GM19463 (cell line): Measurements from ENCODE around the gene SOCS7.

Experiments
- ATAC-seq: cut with Tn5 transposase; IDR thresholded peaks from one replicate; pipeline ENCODE4 v1.9.1; 2021; ENCODE audit warnings: mild to moderate bottlenecking, moderate library complexity; ENCODE audit not compliant: unreplicated experiment

The SOCS7 gene

GRCh38 chr17:38418693-38419507 is 67.3 kb downstream of the SOCS7 start:
- no peak for ATAC-seq

- ATAC-seq: no peak
These were observed 67.9 kb downstream of the SOCS7 start for GRCh38 chr17:38419508-38419981.

GRCh38 chr17:38420518-38420917 is 68.9 kb downstream of the SOCS7 start:
- ATAC-seq: no peak

DNA sequence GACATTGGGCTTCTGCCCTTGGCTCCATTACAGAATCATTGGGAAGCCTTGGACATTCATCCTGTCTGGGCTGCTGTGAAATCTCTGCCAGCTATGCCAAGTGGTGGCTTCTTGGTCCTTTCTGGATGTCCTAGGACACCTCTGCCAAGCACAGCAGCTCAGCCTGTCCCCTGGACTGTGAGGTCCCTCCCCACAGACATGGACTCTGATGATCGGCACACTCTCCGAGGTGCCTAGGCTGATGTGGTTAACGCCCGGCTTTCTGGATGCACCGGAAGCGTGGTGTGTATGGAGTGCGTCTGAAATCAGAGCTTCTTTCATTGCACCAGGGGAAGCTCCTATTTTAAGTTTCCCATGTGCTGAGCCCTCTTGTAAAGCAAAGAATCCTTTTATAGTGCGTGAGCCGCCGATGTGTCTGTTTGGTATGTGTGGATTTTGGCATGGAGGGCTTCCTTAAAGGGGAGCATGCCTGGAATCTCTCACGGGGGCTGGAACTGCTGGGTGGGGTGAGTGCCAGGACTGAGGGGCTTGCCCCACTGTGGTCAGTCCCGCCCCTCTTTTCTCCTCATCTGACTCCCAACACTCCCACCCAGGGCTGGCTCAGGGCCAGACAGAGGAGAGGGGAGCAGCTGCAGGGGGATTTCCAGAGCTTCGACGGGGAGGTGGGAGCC is 69.7 kb downstream of the SOCS7 start:
- no peak for ATAC-seq

DNA sequence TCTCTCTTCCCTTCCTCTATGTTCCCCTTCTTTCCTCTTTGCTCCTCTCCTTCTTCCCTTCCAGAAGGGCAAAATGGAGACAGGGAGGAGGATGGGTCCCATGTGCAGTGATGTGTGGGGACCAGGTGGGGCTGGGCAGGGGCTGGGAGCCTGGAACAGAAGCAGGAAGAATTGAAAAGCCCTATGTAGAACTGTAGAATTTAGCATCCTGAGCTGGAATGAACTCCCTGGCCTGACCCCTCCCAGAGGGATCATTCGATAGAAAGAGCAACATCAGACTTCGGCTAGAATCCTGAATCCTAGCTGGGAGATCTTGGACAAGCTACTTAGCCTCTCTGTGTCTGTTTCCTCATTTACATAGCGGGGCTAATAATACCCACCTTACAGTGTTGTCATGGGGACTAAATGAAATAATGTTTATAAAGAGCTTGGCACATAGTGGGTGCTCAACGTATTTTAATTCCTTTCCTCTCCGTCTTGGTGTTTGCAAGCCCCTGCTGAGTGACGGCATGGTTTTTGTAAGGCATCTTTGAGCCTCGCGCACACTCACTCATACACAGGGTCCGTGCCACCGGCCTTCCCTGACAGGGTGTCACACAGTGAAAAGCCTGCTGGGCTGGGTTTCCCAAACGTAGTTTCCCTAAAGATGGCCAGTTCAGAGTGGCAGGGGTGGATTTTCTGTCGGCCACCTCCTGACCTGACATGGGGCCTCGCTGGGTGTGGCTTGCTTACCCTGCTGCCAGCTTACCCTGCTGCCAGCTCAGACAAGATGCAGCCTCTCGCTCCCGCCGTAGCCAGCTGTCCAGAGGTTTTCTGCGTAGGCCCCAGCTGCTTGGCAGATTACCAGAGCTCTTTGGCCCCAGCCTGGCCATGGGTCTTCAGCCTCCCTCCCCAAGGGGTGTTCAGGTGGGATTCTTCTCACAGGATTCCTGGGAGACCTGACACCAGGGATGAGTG is 70.5 kb downstream of the SOCS7 start:
- ATAC-seq: no peak

DNA sequence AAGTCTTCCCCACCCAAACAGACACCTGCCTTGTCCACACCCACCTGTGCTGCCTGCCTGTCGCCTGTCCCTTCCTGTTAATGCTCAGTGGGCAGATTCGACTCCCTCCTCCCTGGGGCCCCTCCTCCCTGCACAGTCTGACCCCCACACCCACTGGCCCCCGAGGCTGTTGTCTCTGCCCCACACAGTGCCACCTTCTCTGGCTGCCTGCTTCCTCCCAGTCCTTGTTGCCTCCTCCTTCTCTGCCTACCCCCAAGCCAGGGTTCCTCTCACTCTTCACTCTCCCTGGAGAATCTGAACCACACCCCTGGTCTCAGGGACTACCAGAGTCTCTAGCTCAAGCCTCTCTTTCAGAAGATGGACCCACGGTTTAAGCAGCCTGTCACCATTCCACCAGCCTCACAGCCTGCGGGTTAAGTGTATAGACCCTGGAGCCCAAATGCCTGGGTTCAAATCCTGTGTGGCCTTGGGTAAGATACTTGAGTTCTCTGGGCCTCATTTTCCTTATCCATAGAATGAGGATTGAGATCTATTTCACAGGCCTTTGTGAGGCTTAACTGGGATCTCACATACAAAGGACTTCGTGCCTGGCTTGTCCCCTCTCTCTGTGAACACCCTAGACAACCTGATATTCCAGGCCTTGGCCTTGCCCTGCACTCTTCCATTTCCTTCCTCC is 72.8 kb downstream of the SOCS7 start:
- ATAC-seq: no peak

GRCh38 chr17:38425031-38425430 is 73.4 kb downstream of the SOCS7 start:
- ATAC-seq: no peak

DNA sequence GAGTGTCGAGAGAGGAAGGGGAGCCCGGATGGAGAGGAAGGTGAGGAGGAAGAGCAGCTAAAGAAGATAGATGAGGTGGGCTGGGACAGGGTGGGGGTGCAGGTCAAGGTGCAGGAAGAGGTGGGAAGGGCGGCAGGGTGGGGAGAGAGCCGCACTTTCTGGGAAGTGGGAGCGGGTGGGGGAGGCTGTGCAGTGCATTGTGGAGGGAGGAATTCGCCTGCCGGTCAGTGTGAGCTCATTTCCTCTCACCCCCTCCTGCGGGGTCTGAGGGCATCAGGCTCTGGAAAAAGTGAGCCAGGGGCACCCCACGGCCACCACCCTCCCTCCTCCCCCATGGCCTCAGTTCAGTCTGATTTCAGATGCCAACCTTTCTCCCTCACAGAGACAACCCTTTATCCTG is 74.1 kb downstream of the SOCS7 start:
- ATAC-seq: no peak

GRCh38 chr17:38426441-38426840 is 74.8 kb downstream of the SOCS7 start:
- ATAC-seq: no peak

GRCh38 chr17:38427160-38427949 is 75.7 kb downstream of the SOCS7 start:
- ATAC-seq: no peak

GRCh38 chr17:38428112-38428642 is 76.5 kb downstream of the SOCS7 start, which contains the start of gene ARHGAP23:
Gene ARHGAP23, plus strand, starts transcription at chr17:38428464. Its CDS starts 22 bp downstream, at chr17:38428486.
- ATAC-seq: no peak

- no peak for ATAC-seq
These were observed 77.2 kb downstream of the SOCS7 start for GRCh38 chr17:38428643-38429371.

- no peak for ATAC-seq
These were observed 77.9 kb downstream of the SOCS7 start for GRCh38 chr17:38429476-38430100.

- no peak for ATAC-seq
These were observed 78.7 kb downstream of the SOCS7 start for GRCh38 chr17:38430316-38430715.

DNA sequence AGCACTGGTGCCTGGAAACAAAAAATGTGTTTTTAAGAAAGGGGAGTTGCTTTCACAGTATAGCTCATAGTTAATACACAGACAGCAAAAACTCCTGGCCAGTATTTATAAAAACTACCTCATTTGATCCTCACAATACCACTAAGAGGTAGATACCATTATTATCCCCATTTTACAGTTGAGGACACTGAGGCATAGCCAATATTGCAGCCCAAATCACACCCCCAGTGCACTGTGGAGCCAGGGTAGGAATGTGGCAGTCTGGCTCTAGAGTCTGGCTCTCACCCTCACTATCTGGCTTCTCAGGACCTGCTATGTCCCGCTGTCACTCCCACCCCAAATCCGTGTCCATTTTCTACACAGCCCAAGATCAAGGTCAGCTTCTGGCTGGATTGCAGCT is 79.2 kb downstream of the SOCS7 start:
- ATAC-seq: no peak

- ATAC-seq: no peak
These were observed 79.9 kb downstream of the SOCS7 start for GRCh38 chr17:38431346-38432145.

GRCh38 chr17:38434178-38434665 is 82.6 kb downstream of the SOCS7 start:
- no peak for ATAC-seq
